K562 (cell line): ENCODE measurements around the gene TPGS1. TPM values are rescaled to one million over a fixed set of nuclear protein-coding genes. Genes with fewer than 3 reads are reported as not detected.

Experiments
- CBX2 ChIP-seq: fragments of 200-600 bp; sonication (generic); IDR thresholded peaks from one replicate; pipeline ENCODE4 v1.6.1; 2012; ENCODE audit warnings: mild to moderate bottlenecking, low read length, inconsistent platforms; ENCODE audit not compliant: insufficient read depth, poor library complexity, severe bottlenecking
- CTBP1 ChIP-seq: fragments of 450-650 bp; IDR thresholded peaks from 2 replicates; pipeline ENCODE4 v1.6.1; 2016; ENCODE audit warnings: borderline replicate concordance
- CXXC5 ChIP-seq: fragments of 250-450 bp; sonication (Bioruptor Pico); IDR thresholded peaks from 2 replicates; pipeline ENCODE4 v1.8.0; 2022; ENCODE audit warnings: inconsistent platforms, mild to moderate bottlenecking, moderate library complexity
- ELF2 ChIP-seq: fragments of 250-450 bp; sonication (Bioruptor Pico); IDR thresholded peaks from 2 replicates; pipeline ENCODE4 v1.5.0; 2021; ENCODE audit warnings: mild to moderate bottlenecking
- EP300 ChIP-seq: IDR thresholded peaks from 2 replicates; pipeline ENCODE4 v1.6.1; 2012; ENCODE audit warnings: low read length, improper control_type of control experiment
- FIP1L1 ChIP-seq: fragments of 200-400 bp; formaldehyde crosslinking; IDR thresholded peaks from 2 replicates; pipeline ENCODE4 v1.6.1; 2018; ENCODE audit warnings: mild to moderate bottlenecking, low read depth, low read length; ENCODE audit not compliant: poor library complexity, severe bottlenecking
- GATAD2B ChIP-seq: fragments of 450-650 bp; IDR thresholded peaks from 2 replicates; pipeline ENCODE4 v1.6.1; 2017; ENCODE audit warnings: mild to moderate bottlenecking, borderline replicate concordance
- KLF16 ChIP-seq: IDR thresholded peaks from 2 replicates; pipeline ENCODE4 v1.6.1; 2016; ENCODE audit warnings: antibody characterized with exemption
- MXD1 ChIP-seq: fragments of 250-450 bp; sonication (Bioruptor Pico); IDR thresholded peaks from 2 replicates; pipeline ENCODE4 v1.8.0; 2021; ENCODE audit warnings: borderline replicate concordance, mild to moderate bottlenecking, moderate library complexity; ENCODE audit not compliant: poor library complexity, severe bottlenecking
- SAFB ChIP-seq: fragments of 200-400 bp; formaldehyde crosslinking; IDR thresholded peaks from 2 replicates; pipeline ENCODE4 v1.6.1; 2017; ENCODE audit warnings: low read depth, low read length, borderline replicate concordance
- SMARCC2 ChIP-seq: fragments of 450-650 bp; IDR thresholded peaks from 2 replicates; pipeline ENCODE4 v1.6.1; 2017; ENCODE audit warnings: antibody characterized with exemption, moderate library complexity, mild to moderate bottlenecking, low read depth
- SP2 ChIP-seq: IDR thresholded peaks from 2 replicates; pipeline ENCODE4 v1.6.1; 2011; ENCODE audit warnings: mild to moderate bottlenecking, low read depth, low read length, moderate library complexity; ENCODE audit not compliant: poor library complexity, severe bottlenecking; ENCODE audit errors: extremely low read depth
- ZBTB7A ChIP-seq: IDR thresholded peaks from 2 replicates; pipeline ENCODE4 v1.6.1; 2011; ENCODE audit warnings: low read depth, mild to moderate bottlenecking, low read length, moderate library complexity, borderline replicate concordance; ENCODE audit not compliant: control insufficient read depth
- ZNF592 ChIP-seq: fragments of 450-650 bp; IDR thresholded peaks from 2 replicates; pipeline ENCODE4 v1.6.1; 2017; ENCODE audit warnings: antibody characterized with exemption, mild to moderate bottlenecking
- ZNF699 ChIP-seq: fragments of 250-450 bp; sonication (Bioruptor Pico); IDR thresholded peaks from 2 replicates; pipeline ENCODE4 v1.8.0; 2021; ENCODE audit warnings: mild to moderate bottlenecking, moderate library complexity; ENCODE audit not compliant: insufficient replicate concordance
- ZNF75A ChIP-seq: fragments of 450-650 bp; formaldehyde crosslinking; IDR thresholded peaks from 2 replicates; pipeline ENCODE4 v1.4.0; 2020; ENCODE audit warnings: mild to moderate bottlenecking
- polyA plus RNA-seq, 8 experiments: library from polyadenylated mRNA; depleted of rRNA in 4 of 8; stranded (reverse) in 5 of 8; unstranded in 3 of 8; fragments of >200 nt; fragmentation: Nextera tagmentation in 2 of 8; fragmentation: Illumina TruSeq in 1 of 8; extraction: Ambion mirVana in 2 of 8; extraction: Trizol in 1 of 8; gene quantifications; 2 replicates each; pipeline versions ENCODE4 v1.2.1 to v1.2.3, GENCODE V29; 2011 to 2014; ENCODE audit warnings: inconsistent platforms in 1 of 8, missing spikeins in 1 of 8
- total RNA-seq, 7 experiments: library from RNA; depleted of rRNA in 6 of 7; stranded (reverse); fragments of >200 nt in 6 of 7; fragmentation: Illumina TruSeq in 2 of 7; extraction: Trizol in 2 of 7; gene quantifications; 2 replicates each; pipeline versions ENCODE4 v1.2.1 to v1.2.3, GENCODE V29; 2011 to 2021; ENCODE audit warnings: low replicate concordance in 1 of 7
- TF ChIP-seq, protein P1 (sequence below): fragments of 450-650 bp; IDR thresholded peaks from 2 replicates; pipeline ENCODE4 v1.6.1; 2018; ENCODE audit warnings: mild to moderate bottlenecking, low read depth; ENCODE audit not compliant: partially characterized antibody
- TF ChIP-seq, protein P2 (sequence below): sonication (generic); formaldehyde crosslinking; IDR thresholded peaks from 2 replicates; pipeline ENCODE4 v1.8.0; 2022; ENCODE audit warnings: missing genetic modification reagents, mild to moderate bottlenecking, borderline replicate concordance

Gene TPGS1
- total and polyA plus RNA-seq, 9 of the 15 experiments (the other 6 are each of a cell fraction or from before 2014, with no cell fraction given): 0.30 to 31.6 (median 1.2) TPM; not detected in 2

DNA sequence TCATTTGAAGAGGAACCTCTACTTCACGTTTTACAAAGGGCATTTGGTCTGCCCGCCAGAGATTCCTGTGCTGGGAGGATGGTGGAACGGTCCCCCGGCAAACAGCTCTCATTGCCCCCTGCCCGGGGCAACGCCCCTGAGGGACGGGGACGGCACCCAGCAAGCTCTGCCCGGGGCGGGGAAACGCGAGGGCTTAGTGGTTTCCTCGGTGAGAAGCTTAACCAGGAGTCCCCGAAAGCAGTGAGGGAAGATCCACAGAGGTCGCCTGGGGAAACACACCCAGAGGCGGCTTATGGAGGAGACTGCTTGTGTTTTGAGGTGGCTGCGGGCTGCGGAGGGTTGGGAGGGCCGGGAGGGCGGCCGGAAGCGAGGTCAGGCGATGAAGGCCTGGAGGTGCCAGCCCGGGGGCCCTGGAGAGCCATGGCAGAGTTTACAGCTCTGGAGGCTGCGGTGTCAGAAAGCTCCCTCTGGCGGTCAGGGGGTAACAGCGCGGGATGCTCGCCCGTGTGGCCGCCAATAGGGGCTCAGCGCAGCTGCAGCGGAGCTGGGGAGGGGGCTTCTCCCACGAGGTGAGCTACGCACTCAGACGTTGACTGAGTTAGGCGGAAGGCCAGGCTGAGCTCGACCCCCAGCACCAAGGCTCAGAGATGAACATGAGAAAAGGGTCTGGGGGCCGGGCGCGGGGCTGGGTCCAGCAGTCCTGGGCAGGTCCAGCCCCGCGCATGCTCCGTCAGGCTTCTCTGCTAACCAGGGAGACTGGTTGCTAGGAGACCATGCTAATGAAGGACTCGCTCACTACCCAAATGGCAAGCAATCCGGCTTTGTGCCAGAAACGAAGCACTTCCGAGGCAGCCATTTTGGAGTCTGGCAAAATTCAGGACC, 652 bp upstream of the TPGS1 start (continued):
- TF ChIP-seq SMARCC2 (no peak), CXXC5 (CRISPR knock-in tag) (no peak), SP2 (no peak), MXD1 (CRISPR knock-in tag) (no peak), CTBP1 (peak; percentile 87; the same call in 1 of the 2 replicates), ZNF75A (CRISPR knock-in tag) (0 out of 2 replicates have a peak, but pooled peaks have one; percentile 25), ELF2 (no peak), ZNF592 (peak; percentile 65; the same call in 1 of the 2 replicates), KLF16 (peak; percentile 36; the same call in 1 of the 2 replicates), ZBTB7A (peak; percentile 100), CBX2 (no peak), SAFB (no peak), FIP1L1 (peak; percentile 46), ZNF699 (no peak), GATAD2B (peak; percentile 85), EP300 (0 out of 2 replicates have a peak, but pooled peaks have one; percentile 39)
- TF ChIP-seq, protein P1, sequence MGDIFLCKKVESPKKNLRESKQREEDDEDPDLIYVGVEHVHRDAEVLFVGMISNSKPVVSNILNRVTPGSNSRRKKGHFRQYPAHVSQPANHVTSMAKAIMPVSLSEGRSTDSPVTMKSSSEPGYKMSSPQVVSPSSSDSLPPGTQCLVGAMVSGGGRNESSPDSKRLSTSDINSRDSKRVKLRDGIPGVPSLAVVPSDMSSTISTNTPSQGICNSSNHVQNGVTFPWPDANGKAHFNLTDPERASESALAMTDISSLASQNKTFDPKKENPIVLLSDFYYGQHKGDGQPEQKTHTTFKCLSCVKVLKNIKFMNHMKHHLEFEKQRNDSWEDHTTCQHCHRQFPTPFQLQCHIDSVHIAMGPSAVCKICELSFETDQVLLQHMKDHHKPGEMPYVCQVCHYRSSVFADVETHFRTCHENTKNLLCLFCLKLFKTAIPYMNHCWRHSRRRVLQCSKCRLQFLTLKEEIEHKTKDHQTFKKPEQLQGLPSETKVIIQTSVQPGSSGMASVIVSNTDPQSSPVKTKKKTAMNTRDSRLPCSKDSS: no peak
- TF ChIP-seq, protein P2, sequence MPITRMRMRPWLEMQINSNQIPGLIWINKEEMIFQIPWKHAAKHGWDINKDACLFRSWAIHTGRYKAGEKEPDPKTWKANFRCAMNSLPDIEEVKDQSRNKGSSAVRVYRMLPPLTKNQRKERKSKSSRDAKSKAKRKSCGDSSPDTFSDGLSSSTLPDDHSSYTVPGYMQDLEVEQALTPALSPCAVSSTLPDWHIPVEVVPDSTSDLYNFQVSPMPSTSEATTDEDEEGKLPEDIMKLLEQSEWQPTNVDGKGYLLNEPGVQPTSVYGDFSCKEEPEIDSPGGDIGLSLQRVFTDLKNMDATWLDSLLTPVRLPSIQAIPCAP (CRISPR knock-in tag): no peak
